Activated naive CD4-positive, alpha-beta T cell (primary cell): Measurements from ENCODE around the gene RNF144A.
"Not testable (repeated sequence)": the region's sequence is repeated elsewhere in the genome, so short reads cannot be mapped to it uniquely, and the experiment has no call there.

Experiments used
- DNase-seq, 4 experiments: peaks; one replicate each; lab custom pipeline; 2025; lab: John Stamatoyannopoulos, UW

The RNF144A gene

GRCh38 chr2:6972067-6972710 lies 55.0 kb downstream of the RNF144A start:
- no peak for DNase-seq

- DNase-seq: no peak
These were observed 56.8 kb downstream of the RNF144A start for GRCh38 chr2:6973895-6974545.

GRCh38 chr2:6975988-6976387 lies 58.8 kb downstream of the RNF144A start:
- no peak for DNase-seq

DNA sequence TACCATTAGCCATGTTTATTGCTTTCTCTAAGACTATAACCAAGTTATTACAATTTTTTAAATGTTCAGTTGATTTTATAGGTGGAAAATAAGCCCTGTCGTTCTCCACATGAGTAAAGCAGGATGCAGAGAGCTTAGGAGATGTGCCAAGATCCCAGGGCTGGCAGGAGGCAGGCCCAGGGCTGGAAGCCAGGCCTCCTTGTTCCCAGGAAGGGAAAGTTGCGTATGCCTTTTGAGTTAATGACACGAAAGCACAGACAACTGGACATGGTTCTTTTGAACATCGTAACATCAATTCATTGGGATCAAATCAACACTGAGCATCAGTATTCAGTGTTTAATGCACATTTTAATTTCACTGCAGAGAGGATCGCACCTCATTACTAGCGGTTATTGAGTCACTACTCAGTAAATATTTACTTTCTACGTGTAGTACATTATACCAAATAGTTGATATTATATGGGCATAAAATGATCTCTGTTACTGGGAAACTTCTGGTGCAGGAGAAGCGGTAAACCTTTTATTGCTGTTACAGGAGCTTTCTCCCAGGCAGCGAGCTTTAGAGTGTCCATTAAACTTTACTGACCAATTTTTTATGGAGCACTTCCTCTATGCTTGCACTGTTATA lies 60.0 kb downstream of the RNF144A start:
- no peak for DNase-seq

DNA sequence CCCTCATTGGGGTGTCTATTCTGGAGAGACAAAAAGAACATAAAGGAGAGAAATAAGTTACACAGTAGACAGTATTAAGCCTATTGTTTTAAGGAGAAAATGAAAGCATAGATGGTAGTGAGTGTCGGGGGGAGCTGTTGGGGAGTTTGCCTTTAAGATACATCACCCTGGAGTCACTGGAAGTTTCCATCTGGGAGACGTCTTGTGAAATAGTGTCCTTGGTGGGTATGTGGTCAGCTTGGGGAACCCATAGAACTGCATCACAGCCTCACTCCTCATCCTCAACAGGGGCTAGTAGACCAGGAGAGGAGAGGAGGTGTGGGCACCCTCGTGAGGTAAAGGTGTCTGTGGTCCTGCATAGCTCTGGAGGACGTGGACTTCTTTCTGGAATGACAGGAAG lies 60.6 kb downstream of the RNF144A start:
- DNase-seq: no peak

DNA sequence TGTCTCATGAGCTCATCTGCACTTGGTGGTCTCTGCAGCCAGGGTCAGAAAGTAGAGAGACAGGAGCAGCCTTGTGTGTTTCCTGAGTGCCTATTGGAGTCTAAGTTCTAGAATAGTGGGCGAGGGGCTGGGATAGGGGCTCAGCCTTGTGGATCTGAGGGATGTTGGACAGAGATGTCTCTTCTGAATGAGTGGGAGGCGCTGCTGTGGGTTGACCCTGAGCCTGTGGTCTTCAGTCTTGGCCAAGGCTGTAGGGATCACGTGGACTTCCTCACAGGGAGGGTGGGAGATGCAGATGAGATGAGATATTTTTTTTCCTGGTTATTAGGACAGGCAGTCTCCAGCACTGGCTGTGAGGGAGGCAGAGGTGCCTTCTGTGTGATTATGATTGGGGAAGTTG lies 61.8 kb downstream of the RNF144A start:
- DNase-seq: no peak

DNA sequence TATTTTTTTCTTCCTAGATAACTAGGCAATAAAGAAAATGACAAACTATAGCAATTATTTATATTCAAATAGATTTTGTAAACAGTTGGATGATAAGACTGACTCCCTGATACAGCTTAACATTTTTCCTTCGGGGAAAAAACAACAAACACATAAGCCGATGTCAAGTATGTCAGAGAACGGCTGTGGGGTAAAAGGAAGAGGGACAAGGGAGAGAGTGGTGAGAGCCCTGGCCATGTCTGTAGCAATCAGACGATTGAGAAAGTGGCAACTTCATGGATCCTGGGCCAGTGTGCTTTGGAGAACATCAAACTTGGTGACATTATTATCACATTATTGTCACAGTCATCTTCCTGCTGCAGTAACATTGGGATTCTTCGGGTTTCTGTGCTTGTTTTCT lies 65.2 kb downstream of the RNF144A start:
- DNase-seq: no peak

DNA sequence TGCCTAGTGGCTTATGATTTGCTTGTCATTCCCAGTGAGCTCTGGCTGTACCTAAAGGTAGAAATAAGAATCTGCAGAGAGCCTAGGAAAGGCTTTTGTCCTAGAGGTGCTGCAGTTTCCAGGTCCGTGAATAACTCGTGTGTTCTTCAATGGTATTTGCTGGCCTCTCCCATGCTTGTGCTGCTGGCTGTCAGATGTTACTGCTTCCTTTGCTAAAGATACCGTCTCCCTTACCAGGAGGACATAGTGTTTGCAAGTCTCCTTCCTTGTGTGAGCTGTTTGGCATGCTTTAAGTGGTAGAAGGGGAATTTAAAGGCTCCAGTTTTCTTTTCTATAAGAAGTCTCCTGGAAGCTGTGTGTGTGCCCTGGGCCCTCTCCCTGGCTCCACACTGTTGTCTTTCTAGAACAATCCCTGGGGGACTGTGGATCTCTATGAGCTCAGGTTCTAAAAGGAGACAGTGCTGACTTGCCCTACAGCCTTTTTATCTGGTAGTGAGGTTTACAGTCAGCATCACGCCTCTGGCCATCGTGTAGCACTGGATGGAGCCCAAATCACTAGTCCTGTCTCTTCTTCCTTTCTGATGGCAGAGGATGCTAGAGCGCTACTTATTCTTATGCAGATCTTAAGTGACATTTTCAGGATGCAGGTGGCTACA lies 65.8 kb downstream of the RNF144A start:
- DNase-seq: no peak

GRCh38 chr2:6986301-6986911 lies 69.2 kb downstream of the RNF144A start:
- DNase-seq: no peak

- DNase-seq: no peak
These were observed 69.7 kb downstream of the RNF144A start for GRCh38 chr2:6986912-6987361.

- DNase-seq: no peak
These were observed 73.7 kb downstream of the RNF144A start for GRCh38 chr2:6990871-6991270.

DNA sequence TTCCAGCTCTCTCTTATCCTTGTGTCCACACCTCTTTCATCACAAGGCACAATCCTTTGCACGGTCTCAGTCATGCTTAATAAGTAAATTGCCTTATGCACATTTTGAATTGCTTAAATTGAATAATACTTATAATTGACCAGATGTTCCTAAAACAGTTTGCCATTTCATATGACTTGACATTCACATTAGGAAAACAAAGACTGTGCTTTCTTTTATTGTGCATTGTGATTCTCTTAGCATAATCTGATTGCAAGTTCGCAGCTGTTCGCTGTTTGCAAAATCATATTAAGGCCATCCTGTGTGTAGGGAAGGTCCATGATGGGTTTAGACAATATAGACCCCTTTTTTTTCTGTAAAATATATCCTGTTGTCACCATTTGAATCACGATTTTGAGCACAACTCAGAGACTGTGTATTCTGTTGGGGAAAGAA lies 75.6 kb downstream of the RNF144A start:
- no peak for DNase-seq

- no peak for DNase-seq
These were observed 76.0 kb downstream of the RNF144A start for GRCh38 chr2:6993229-6993640.

DNA sequence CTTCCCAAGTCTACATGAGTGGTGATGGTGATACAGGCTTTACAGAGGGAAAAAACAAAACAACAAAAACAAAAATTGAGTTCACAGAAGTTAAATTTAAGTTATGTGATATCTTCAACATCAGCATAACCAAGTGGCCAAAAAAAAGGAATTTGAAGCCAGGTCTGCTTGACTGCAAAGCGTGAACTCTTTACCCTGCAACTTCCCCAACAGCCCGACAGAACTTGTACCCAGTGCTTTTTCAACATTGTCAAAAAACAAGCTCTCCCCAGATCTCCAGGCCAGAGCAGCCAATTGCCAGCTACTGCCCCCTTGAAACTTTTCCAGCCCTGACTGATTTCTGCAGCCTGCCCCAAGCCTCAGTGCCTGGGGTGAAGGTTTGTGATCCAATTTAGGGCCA lies 76.7 kb downstream of the RNF144A start:
- no peak for DNase-seq

DNA sequence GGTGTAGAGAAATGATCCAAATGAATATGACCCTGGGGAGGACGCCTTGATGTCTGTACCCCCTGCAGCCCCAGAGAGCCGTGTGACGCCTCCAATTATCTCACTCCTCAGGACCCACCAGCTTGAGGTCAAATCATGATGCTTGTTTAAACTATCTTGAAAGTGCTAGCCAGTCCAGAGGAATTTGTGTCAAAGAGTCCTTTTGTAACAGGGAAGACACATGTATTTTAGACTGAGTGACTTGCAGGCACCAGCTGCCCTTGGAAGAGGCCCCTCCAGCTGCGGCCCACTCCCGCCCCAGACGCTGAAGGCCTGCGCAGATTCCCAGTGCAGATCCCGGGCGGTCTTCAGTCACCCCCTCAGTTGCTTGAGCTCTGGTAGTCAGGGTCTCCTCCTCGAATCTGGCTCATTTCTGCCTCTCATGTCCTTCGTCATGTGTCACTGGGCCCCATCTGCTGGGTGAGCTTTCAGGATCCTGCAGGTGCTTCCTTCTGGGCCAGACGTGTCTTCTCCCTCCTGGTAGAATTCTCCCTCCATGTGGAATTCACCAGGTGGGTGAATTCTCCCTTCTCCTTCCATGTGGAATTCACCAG lies 77.4 kb downstream of the RNF144A start:
- no peak for DNase-seq

DNA sequence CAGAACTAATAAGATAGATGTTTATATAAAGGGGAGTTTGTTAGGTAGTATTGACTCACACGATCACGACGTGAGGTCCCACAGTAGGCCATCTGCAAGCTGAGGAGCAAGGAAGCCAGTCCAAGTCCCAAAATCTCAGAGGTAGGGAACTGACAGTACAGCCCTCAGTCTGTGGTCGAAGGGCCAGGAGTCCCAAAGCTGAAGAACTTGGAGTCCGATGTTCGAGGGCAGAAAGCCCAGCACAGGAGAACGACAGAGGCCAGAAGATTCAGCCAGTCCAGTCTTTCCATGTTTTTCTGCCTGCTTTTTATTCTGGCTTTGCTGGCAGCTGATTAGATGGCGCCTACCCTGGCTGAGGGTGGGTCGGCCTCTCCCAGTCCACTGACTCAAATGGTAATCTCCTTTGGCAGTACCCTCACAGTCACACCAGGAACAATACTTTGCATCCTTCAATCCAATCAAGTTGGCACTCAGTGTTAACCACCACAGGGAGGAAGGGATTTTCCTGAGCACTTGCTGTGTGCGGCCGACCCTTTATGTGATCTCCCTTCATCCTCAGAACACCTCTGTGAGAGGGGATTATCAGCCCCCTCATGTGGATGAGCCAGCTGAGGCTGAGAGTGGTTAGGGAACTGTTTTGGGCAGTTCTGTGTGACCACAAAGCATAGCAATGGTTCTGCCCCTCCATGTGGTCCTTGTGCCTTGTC lies 78.3 kb downstream of the RNF144A start:
- no peak for DNase-seq

DNA sequence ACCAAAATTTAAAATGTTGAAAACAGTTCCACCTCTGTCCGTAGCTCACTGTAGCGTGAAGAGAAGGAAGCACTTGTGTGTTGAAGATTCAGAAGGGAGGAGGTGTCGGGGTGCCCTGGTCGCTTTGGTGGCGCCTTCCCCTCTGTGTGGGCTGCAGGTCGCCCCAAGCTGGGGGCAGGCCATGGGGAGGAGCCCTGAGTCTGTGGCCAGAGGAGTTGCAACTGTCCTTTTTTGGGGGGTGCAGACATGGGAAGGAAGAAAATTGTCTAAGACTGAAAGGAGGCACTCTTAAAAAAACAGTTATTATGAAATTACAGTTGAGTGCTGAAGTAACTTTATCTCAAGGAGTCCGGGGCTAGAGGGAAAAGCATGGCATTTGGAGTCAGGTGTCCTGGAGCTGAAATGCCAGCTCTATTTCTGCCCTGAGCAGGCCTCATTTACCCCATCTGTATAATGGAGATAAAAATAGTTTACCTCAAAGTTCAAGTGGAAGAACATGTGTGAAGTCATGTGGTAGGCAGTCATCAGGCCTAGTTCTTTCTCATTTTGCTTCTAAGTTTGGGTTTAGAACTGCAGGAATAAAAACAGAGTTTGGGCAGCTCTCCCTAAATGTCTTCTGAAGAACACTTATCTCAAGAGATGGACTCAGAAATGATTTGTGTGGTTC lies 82.1 kb downstream of the RNF144A start:
- no peak for DNase-seq

DNA sequence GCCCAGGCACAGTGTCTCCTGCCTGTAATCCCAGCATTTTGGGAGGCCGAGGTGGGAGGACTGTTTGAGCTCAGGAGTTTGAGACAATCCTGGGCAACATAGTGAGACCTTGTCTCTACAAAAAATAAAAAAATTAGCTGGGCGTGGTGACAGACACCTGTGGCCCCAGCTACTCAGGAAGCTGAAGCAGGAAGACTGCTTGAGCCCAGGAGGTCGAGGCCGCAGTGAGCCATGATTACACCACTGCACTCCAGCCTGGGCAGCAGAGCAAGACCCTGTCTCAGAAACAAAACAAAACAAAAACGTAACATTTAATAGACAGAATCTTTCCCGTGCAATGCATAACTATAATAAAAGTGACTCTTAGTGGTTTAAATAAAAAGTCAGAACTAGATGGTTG lies 84.2 kb downstream of the RNF144A start:
- not testable (repeated sequence) for DNase-seq

GRCh38 chr2:7003895-7004294 lies 86.7 kb downstream of the RNF144A start:
- no peak for DNase-seq

DNA sequence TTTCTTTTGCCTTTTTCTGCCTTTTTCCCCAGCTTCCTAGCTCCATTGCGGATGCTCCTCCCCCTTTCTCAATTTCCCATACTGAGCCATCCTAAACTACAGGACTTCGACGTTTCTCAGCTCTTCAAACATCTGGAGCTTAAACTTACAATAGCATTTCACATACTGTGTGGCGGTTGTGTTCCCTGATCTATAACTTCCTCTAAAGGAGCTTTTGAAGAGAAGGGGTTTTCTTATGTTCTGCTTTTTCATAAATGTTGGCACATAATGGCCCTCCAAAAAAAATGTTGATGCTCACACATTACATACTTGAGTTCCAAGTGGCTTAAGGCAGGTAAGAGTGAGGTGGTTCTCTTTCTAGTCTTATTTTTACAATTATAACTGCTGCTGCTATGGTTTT lies 87.4 kb downstream of the RNF144A start:
- no peak for DNase-seq

GRCh38 chr2:7007488-7007845 lies 90.3 kb downstream of the RNF144A start:
- no peak for DNase-seq
